Coronary artery (tissue), 2 donors: ENCODE measurements around the gene KIAA0513.
A peak's percentile ranks its signal among the peaks of the same experiment; 100 is the strongest.

Experiments
- DNase-seq: peaks from one replicate; pipeline ENCODE4 v3.0.0-alpha.2; 2017; ENCODE audit warnings: low spot score
- H3K27ac ChIP-seq, 2 donors: fragments of 200-600 bp; sonication (generic); one replicate each; pipeline ENCODE4 v1.5.1; 2016 to 2019
- H3K4me3 ChIP-seq: fragments of 200-600 bp; sonication (generic); 2 replicates; pipeline ENCODE4 v1.5.1; 2016; ENCODE audit warnings: mild to moderate bottlenecking, moderate library complexity
- TF ChIP-seq, protein P1 (sequence below): fragments of 200-600 bp; sonication (generic); IDR thresholded peaks from one replicate; pipeline ENCODE4 v1.5.1; 2019; ENCODE audit warnings: antibody characterized with exemption

KIAA0513 gene

DNA sequence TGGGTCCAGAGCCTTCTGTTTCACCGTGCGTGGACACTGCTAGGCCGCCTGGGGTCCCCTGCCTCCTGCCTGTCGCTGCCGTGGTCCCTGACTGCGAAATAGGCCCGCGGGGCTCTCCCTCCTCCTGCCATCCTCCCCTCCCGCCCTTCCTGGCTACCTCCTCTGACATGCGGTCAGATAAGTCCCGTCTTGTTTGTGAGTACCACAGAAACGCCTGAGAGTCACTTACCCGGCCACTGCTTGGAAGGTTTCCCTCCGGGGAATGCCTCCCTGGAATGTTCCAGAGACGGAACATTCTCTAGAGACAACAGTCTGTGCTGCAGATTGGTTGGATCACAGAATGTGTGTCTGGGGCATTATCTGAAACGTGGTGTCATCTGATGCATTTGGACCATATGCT is 61.9 kb downstream of the KIAA0513 start:
- TF ChIP-seq, protein P1, sequence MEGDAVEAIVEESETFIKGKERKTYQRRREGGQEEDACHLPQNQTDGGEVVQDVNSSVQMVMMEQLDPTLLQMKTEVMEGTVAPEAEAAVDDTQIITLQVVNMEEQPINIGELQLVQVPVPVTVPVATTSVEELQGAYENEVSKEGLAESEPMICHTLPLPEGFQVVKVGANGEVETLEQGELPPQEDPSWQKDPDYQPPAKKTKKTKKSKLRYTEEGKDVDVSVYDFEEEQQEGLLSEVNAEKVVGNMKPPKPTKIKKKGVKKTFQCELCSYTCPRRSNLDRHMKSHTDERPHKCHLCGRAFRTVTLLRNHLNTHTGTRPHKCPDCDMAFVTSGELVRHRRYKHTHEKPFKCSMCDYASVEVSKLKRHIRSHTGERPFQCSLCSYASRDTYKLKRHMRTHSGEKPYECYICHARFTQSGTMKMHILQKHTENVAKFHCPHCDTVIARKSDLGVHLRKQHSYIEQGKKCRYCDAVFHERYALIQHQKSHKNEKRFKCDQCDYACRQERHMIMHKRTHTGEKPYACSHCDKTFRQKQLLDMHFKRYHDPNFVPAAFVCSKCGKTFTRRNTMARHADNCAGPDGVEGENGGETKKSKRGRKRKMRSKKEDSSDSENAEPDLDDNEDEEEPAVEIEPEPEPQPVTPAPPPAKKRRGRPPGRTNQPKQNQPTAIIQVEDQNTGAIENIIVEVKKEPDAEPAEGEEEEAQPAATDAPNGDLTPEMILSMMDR, result no peak
- peak overlapping the region in 1 of 2 donors; percentile 66 for H3K27ac ChIP-seq
- H3K4me3 ChIP-seq, result no peak overlapping the region
- no peak for DNase-seq

DNA sequence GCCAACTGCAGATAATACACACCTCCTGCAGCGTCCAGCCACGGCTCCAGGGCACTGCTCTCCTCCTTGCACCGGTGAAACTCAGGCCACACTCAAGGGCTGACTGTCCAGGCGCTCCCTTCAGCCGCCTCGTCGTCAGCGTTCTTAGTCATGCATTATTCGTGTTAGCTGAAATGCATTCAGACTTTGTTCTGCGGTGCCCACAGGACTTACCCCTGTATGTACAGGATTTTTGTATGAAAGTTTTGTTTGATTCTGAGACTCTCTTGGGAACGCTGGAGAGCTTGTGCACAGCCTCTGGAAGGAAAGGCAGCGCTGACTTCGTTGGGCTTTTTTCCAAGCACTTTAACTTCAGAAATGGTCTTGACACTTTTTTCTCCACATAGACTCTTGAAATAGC is 62.6 kb downstream of the KIAA0513 start:
- TF ChIP-seq, protein P1, result no peak
- no peak for DNase-seq
- H3K27ac ChIP-seq, result peak overlapping the region in 1 of 2 donors; percentile 66
- H3K4me3 ChIP-seq, result no peak overlapping the region

DNA sequence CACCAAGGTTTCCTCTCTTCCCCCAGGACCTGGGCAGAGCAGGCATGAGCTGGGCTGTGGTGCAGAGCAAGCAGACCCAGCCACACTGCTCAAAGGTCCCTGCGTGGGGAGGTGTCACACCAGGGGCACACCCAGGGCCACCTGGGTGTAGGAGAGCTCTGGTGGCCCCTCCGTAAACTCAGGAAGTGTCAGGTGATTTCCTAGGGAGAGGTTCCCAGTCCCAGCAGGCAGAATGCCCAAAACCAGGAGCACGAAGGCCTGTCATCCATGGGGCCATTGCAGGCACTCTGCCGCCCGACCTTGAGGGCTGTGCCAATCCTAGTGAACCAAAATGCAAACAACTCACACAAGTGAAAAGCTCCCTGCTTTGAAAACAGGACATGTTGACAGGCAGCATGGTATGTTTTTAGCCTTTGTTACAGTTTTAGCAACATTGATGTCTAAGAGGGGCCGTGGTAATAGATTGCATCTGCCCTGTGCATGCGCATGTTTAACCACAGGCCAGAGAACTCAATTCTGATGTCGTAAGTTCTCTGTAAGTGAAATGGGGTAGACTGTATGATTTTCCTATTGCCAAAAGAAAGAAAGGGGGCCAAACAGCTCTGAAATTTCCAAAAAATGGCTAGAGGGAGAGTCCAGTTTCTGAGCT is 63.4 kb downstream of the KIAA0513 start:
- Histone ChIP-seq H3K27ac (no peak overlapping the region), H3K4me3 (no peak overlapping the region)
- DNase-seq, result no peak
- TF ChIP-seq, protein P1, result no peak

DNA sequence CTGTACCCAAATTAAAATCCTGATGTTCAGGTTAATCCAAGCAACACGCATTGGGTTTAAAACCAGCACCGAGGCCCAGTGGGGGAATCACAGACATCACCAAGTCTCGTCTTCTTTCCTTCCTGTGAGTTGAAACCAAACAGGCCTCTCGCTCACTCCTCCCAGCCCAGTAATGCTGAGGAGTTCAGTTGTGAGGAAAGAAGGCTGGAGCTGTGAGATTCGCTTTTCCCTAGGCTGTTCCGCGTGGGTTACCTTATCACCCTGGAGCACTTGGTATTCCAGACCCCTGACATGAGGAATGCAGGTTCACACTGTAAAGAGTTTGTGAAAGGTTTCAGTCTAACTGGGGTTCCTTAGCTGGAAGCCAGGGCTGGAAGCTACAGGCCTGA is 63.9 kb downstream of the KIAA0513 start:
- TF ChIP-seq, protein P1, result no peak
- Histone ChIP-seq H3K27ac (no peak overlapping the region), H3K4me3 (no peak overlapping the region)
- DNase-seq, result no peak

DNA sequence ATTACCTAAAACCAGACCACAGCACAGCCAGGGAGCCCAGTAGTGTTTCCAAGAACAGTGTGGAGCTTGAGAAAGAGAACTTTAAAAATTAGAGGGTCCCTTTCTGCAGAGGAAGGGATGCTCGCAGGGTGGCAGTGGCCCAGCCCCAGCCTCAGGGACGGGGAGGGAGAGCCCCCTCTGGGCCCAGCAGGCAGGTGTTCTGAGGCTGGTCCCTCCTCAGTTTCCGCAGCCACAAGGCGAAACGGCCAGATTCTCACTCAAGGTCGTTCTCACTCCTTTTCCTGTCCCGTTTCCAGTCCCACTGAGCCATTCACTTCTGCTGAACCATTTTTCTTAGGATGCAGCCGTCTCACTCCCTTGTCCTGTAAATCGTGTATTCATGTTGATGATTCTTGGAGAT is 64.7 kb downstream of the KIAA0513 start:
- no peak overlapping the region for H3K4me3 ChIP-seq
- DNase-seq, result no peak
- H3K27ac ChIP-seq, result no peak overlapping the region
- TF ChIP-seq, protein P1, result no peak

DNA sequence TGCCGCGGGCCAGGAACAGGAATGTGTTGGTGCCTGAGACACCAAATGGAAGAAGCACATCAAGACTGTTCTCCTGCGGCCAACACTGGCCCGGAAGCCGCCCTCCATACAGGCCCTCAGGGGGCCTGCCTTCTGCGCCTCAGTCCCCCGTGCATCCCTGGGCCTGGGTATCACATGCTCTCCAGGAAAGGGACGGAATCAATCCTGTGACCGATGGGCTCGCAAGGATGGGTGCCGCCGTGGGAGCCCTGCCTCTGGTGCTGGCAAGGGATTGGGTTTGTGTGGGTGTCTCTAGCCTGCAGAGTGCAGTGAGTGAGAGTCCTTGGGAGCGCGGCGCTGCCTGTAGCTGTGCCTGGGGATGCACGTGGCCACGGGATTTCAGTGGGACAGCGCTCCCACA is 65.3 kb downstream of the KIAA0513 start:
- DNase-seq, result no peak
- TF ChIP-seq, protein P1, result no peak

DNA sequence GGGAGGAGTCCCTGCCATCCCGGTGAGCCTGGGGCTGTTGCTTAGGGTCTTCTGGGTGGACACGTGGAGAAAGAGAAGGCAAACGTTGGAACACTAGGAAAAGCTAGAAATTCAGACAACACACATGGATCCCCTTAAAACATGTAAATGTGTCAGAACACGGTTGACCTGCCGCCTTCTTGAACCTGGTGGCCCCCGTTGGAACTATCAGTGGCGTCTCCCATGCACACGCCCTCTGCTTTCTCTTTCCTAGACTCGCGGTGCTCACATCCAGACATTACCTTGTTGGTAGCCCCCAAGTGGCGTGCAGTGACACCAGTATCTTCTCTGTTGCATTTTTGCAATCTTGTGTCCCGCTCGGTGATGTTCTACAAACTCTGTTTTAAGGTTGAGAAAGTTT is 66.1 kb downstream of the KIAA0513 start:
- Histone ChIP-seq H3K27ac (no peak overlapping the region), H3K4me3 (no peak overlapping the region)
- TF ChIP-seq, protein P1, result no peak
- no peak for DNase-seq

More for the DNA sequence above, 65.3 kb downstream of the KIAA0513 start:
- Histone ChIP-seq H3K27ac (no peak overlapping the region), H3K4me3 (no peak overlapping the region)
